OCI-LY3 (cell line): ENCODE results near the gene METTL24.

Experiments
- EZH2phosphoT487 ChIP-seq: fragments of 200-600 bp; shearing (Covaris generic); IDR thresholded peaks from 2 replicates; pipeline ENCODE4 v1.6.1; 2018; ENCODE audit warnings: antibody characterized with exemption, mixed run types, low read depth
- TF ChIP-seq, protein P1 (sequence below): fragments of 200-600, 300-600 bp; sonication (generic); IDR thresholded peaks from 2 replicates; pipeline ENCODE4 v1.5.1; 2014; ENCODE audit warnings: antibody characterized with exemption, low read length, low read depth

DNA sequence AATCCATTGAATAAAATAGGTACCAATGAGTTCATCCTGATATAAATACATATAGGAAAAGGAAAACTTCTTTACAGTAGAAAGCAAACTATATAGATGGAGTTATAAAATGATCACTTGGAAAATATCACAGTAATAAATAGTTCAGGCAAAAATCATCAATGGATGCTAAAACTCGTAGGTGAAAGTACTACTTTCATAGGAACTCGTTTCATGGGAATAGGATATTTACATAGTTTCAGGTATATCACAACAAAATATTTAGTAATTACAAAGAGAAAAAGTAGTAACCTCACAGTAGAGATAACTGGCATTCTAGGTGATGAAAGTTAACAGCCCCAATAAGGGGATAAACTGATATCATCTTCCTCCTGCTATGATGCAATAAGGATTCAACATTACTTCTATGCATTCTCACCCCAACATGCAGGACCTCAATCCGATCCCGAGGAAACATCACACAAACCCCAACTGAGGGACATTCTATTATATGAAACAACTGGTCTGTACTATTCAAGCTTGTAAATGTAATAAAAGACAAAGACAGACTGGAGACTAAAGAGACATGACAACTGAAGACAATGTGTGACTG, 43.5 kb upstream of the METTL24 start:
- TF ChIP-seq, protein P1, sequence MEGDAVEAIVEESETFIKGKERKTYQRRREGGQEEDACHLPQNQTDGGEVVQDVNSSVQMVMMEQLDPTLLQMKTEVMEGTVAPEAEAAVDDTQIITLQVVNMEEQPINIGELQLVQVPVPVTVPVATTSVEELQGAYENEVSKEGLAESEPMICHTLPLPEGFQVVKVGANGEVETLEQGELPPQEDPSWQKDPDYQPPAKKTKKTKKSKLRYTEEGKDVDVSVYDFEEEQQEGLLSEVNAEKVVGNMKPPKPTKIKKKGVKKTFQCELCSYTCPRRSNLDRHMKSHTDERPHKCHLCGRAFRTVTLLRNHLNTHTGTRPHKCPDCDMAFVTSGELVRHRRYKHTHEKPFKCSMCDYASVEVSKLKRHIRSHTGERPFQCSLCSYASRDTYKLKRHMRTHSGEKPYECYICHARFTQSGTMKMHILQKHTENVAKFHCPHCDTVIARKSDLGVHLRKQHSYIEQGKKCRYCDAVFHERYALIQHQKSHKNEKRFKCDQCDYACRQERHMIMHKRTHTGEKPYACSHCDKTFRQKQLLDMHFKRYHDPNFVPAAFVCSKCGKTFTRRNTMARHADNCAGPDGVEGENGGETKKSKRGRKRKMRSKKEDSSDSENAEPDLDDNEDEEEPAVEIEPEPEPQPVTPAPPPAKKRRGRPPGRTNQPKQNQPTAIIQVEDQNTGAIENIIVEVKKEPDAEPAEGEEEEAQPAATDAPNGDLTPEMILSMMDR: no peak
- no peak for TF ChIP-seq EZH2phosphoT487
